CMK (cell line): ENCODE results near the gene SEPTIN2.
"Not testable (repeated sequence)": the region's sequence is repeated elsewhere in the genome, so short reads cannot be mapped to it uniquely, and the experiment has no call there.

Experiments used
- DNase-seq: peaks from one replicate; pipeline ENCODE4 v3.0.0-alpha.2; 2010; ENCODE audit warnings: low read depth

The SEPTIN2 gene

GRCh38 chr2:241381872-241382271, 66.1 kb downstream of the SEPTIN2 start:
- DNase-seq: no peak

GRCh38 chr2:241385450-241385849, 69.7 kb downstream of the SEPTIN2 start:
- not testable (repeated sequence) for DNase-seq

GRCh38 chr2:241386519-241386918, 70.8 kb downstream of the SEPTIN2 start:
- DNase-seq: peak; percentile 45

GRCh38 chr2:241389697-241390096, 74.0 kb downstream of the SEPTIN2 start:
- no peak for DNase-seq

- no peak for DNase-seq
These were observed 74.8 kb downstream of the SEPTIN2 start for GRCh38 chr2:241390301-241391206.

- DNase-seq: no peak
These were observed 76.4 kb downstream of the SEPTIN2 start for GRCh38 chr2:241391892-241392665.

GRCh38 chr2:241392753-241393152, 77.0 kb downstream of the SEPTIN2 start:
- DNase-seq: not testable (repeated sequence)

- DNase-seq: no peak
These were observed 77.9 kb downstream of the SEPTIN2 start for GRCh38 chr2:241393524-241394196.

- not testable (repeated sequence) for DNase-seq
These were observed 81.1 kb downstream of the SEPTIN2 start for GRCh38 chr2:241396809-241397208.

- DNase-seq: no peak
These were observed 84.5 kb downstream of the SEPTIN2 start for GRCh38 chr2:241399941-241400922.
